ENCODE data around the gene SGSM2.

Gene SGSM2

GRCh38 chr17:2418572-2418971 lies 81.3 kb downstream of the SGSM2 start:
- H3K4me2 ChIP-seq (ENCODE audit: low read depth, low read length, poor library complexity, severe bottlenecking): no peak overlapping the region
- peaks cover 7% of the 10 kb centered on the region for H3F3A ChIP-seq (ENCODE audit: insufficient read depth)
- H3K27me3 ChIP-seq (ENCODE audit: low read length): no peaks in the 10 kb centered on the region
- H2AFZ ChIP-seq (ENCODE audit: low read depth, low read length, severe bottlenecking): no peak overlapping the region
- peaks cover 2% of the 10 kb centered on the region; the same call in 1 of the 2 replicates for H3K36me3 ChIP-seq (ENCODE audit: low read length)
- H3K27ac ChIP-seq (ENCODE audit: low read depth, low read length): no peak overlapping the region
- H3K9me3 ChIP-seq (ENCODE audit: insufficient read depth, low read length): no peaks in the 10 kb centered on the region
- TF ChIP-seq CTCF (IDR thresholded peaks at IDR 0.05; ENCODE audit: insufficient read depth, low read length, poor library complexity, severe bottlenecking): no peak
- no peak for TF ChIP-seq EZH2phosphoT487 (conservative IDR thresholded peaks at IDR 0.05; ENCODE audit: low read length)
- H3K9ac ChIP-seq (ENCODE audit: low read length): no peak overlapping the region
- H3K4me3 ChIP-seq (ENCODE audit: insufficient read depth, low read length, poor library complexity, severe bottlenecking): no peak overlapping the region
- H4K20me1 ChIP-seq (ENCODE audit: low read depth, low read length): no peaks in the 10 kb centered on the region
- no peaks in the 10 kb centered on the region for H3K9me2 ChIP-seq (replicated peaks; ENCODE audit: insufficient read depth, low read length)
- no peaks in the 10 kb centered on the region for H3K79me2 ChIP-seq (ENCODE audit: insufficient read depth, low read length)

GRCh38 chr17:2419486-2419885 lies 82.2 kb downstream of the SGSM2 start:
- Histone ChIP-seq H3K9me3 (ENCODE audit: insufficient read depth, low read length) (no peaks in the 10 kb centered on the region), H3K27me3 (ENCODE audit: low read length) (no peaks in the 10 kb centered on the region), H2AFZ (ENCODE audit: low read depth, low read length, severe bottlenecking) (no peak overlapping the region), H3K4me2 (ENCODE audit: low read depth, low read length, poor library complexity, severe bottlenecking) (no peak overlapping the region), H3K27ac (ENCODE audit: low read depth, low read length) (no peak overlapping the region), H3K79me2 (ENCODE audit: insufficient read depth, low read length) (no peaks in the 10 kb centered on the region), H3K9me2 (replicated peaks; ENCODE audit: insufficient read depth, low read length) (no peaks in the 10 kb centered on the region), H3F3A (ENCODE audit: insufficient read depth) (peaks cover 7% of the 10 kb centered on the region), H3K36me3 (ENCODE audit: low read length) (peaks cover 2% of the 10 kb centered on the region; the same call in 1 of the 2 replicates), H3K4me3 (ENCODE audit: insufficient read depth, low read length, poor library complexity, severe bottlenecking) (no peak overlapping the region), H4K20me1 (ENCODE audit: low read depth, low read length) (no peaks in the 10 kb centered on the region), H3K9ac (ENCODE audit: low read length) (no peak overlapping the region)
- TF ChIP-seq EZH2phosphoT487 (conservative IDR thresholded peaks at IDR 0.05; ENCODE audit: low read length) (no peak), CTCF (IDR thresholded peaks at IDR 0.05; ENCODE audit: insufficient read depth, low read length, poor library complexity, severe bottlenecking) (no peak)

GRCh38 chr17:2420176-2420575 lies 82.9 kb downstream of the SGSM2 start:
- no peaks in the 10 kb centered on the region for H3K79me2 ChIP-seq (ENCODE audit: insufficient read depth, low read length)
- no peak overlapping the region for H3K9ac ChIP-seq (ENCODE audit: low read length)
- peaks cover 7% of the 10 kb centered on the region for H3F3A ChIP-seq (ENCODE audit: insufficient read depth)
- H3K27ac ChIP-seq (ENCODE audit: low read depth, low read length): no peak overlapping the region
- H3K9me2 ChIP-seq (replicated peaks; ENCODE audit: insufficient read depth, low read length): no peaks in the 10 kb centered on the region
- H3K36me3 ChIP-seq (ENCODE audit: low read length): peaks cover 2% of the 10 kb centered on the region; the same call in 1 of the 2 replicates
- TF ChIP-seq CTCF (IDR thresholded peaks at IDR 0.05; ENCODE audit: insufficient read depth, low read length, poor library complexity, severe bottlenecking) (no peak), EZH2phosphoT487 (conservative IDR thresholded peaks at IDR 0.05; ENCODE audit: low read length) (no peak)
- no peaks in the 10 kb centered on the region for H4K20me1 ChIP-seq (ENCODE audit: low read depth, low read length)
- no peak overlapping the region for H3K4me3 ChIP-seq (ENCODE audit: insufficient read depth, low read length, poor library complexity, severe bottlenecking)
- H2AFZ ChIP-seq (ENCODE audit: low read depth, low read length, severe bottlenecking): no peak overlapping the region
- no peaks in the 10 kb centered on the region for H3K9me3 ChIP-seq (ENCODE audit: insufficient read depth, low read length)
- H3K4me2 ChIP-seq (ENCODE audit: low read depth, low read length, poor library complexity, severe bottlenecking): no peak overlapping the region
- H3K27me3 ChIP-seq (ENCODE audit: low read length): no peaks in the 10 kb centered on the region
